LNCaP clone FGC (cell line): Measurements from ENCODE around the gene ARMC9.

Experiments used
- DNase-seq: peaks from one replicate; pipeline ENCODE4 v3.0.0-alpha.2; 2011; ENCODE audit warnings: low read depth
- H3K4me3 ChIP-seq: 2 replicates; pipeline ENCODE4 v1.5.1; 2011; ENCODE audit warnings: mild to moderate bottlenecking, low read depth, low read length, control low read depth
- TF ChIP-seq, protein P1 (sequence below): IDR thresholded peaks from 2 replicates; pipeline ENCODE4 v1.5.1; 2012; ENCODE audit warnings: mild to moderate bottlenecking; ENCODE audit not compliant: control insufficient read depth, insufficient read depth; ENCODE audit errors: extremely low read depth

The ARMC9 gene

DNA sequence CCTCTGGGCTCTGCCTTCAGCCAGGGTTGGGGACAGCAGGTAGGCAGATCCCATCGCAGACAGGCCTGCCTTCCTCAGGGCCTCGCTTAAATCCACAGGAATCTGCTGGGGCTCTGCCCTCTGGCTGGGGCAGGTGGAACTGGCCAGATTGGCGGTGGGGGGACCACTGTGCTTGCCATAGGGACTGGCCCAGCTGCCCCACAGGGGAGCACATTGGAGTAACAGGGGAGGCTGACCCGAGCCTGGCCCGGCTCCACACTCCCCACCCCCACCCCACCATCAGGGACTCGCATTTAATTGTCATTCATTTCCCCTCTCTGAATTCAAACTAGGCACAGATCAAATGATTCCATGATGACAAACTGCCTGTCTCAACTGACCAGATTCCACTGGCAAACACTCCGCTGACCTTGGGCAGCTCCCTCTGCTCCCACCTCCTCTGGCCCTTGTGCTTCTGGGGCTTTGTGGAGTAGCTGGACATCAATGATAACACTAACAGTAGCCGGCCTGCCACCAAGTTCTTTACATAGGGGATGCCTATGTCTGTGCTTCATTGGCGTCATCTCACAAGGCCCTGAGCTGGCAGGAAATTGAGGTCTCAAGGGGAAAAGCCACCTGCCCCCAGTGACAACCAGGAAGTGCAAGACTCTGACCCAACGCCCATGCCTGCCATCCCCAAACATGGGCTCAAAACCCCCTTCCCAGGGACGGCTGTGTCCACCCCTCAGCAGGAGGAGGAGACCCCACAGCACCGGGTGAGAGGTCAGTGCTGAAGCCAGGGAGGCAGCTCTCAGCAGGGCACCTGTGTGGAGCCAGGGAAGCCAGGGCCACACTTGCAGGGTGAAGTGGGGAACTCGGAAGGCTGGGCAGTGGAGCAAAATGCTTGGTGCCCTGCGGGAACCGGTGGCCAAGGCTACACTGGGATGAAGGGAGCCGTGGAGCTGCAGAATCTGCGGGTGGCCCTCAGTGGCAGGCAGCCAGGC, 195.0 kb downstream of the ARMC9 start:
- DNase-seq, result no peak
- no peak overlapping the region for H3K4me3 ChIP-seq
- TF ChIP-seq, protein P1, sequence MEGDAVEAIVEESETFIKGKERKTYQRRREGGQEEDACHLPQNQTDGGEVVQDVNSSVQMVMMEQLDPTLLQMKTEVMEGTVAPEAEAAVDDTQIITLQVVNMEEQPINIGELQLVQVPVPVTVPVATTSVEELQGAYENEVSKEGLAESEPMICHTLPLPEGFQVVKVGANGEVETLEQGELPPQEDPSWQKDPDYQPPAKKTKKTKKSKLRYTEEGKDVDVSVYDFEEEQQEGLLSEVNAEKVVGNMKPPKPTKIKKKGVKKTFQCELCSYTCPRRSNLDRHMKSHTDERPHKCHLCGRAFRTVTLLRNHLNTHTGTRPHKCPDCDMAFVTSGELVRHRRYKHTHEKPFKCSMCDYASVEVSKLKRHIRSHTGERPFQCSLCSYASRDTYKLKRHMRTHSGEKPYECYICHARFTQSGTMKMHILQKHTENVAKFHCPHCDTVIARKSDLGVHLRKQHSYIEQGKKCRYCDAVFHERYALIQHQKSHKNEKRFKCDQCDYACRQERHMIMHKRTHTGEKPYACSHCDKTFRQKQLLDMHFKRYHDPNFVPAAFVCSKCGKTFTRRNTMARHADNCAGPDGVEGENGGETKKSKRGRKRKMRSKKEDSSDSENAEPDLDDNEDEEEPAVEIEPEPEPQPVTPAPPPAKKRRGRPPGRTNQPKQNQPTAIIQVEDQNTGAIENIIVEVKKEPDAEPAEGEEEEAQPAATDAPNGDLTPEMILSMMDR, result no peak

DNA sequence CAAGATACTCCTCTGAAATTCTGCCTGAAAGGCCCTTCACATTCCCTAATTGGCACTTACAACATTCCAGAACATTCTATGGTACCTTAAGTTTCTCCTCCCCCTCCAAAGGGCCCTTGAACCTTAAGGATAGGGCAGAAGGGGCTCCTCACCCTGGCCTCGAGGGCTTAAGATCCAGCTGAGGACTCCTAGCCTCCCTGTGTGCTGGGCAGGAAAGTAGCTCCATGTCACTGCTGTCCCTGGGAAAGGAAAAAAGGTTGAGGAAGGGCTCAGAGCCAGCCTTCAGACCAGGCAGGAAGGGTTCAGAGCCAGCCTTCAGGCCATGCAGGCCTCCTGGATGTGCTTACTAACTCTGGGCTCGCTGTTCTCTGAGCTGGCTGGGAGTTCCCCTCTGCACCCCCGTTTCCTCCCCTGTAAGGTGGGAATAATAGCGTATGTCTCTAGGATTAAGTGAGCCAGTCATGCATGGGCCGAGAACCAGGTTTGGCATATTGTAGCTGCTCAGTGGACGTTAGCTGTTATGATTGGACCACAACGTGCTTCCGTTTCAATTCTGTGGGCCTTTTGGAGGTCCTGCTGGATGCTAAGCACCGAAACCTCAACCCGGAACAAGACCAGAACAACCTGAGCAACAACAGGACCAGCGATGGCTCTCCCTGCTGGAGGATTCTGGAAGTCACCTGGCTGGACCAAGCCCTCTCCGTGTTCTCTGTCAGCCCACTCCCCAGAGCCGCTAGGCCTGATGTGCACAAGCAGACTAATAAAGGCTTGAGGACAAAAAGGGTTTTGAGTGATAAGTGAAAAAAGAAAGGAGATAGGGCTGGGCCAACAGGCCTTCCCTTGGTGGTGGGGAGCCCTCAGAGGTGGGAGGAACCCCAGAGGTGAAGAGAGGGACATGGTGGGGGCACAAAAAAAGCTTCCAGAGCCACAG, 196.0 kb downstream of the ARMC9 start:
- H3K4me3 ChIP-seq, result no peak overlapping the region
- DNase-seq, result no peak
- TF ChIP-seq, protein P1, result peak; percentile 25

DNA sequence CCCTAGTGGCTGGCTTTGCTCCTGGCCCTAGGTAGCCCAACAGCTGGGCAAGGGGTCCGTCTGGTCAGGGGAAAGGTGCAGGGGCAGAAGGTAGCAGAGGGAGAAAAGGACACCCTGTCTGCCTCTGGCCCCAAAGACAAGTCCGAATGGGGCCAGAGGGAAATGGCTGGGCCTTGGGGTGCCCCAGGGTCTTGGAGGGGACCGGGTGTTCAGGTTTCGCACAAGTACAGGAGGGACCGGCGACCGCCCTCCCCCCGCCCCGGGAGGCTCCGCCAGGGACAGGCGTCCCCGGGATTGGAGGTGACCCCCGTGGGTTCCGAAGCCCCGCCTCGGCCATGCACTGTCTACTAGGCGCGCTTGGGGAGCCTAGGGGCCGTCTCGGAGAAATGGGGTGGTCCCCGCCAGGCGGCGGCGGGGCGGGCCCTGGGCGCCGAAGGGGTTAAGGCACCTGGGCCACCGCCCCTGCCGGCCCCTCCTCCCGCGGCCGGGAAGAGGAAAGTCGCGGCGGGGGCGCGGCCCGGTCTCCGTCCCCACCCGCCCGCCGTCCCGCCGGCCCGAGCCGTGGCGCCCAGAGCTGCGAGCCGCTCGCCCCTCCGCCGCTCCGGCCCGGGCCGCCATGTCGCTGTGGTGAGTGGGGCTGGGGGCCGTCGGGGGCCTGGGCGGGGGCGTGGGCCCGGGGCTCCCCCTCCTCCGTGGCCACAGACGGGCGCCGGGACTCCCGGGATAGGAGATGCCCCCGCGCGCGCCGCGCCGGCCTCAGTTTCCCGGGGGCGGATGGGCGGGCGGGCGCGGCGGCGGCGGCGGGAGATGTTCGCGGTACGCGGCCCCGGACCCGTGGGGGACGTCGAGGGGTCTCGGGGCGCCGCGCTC, 197.0 kb downstream of the ARMC9 start, which contains the start of gene B3GNT7:
Gene B3GNT7, plus strand, starts transcription at position 523 of the 870 bp plus-strand sequence. Its CDS starts 94 bp downstream, at position 617.
- DNase-seq, result no peak
- TF ChIP-seq, protein P1, result no peak
- H3K4me3 ChIP-seq, result no peak within 1 kb of the TSS

DNA sequence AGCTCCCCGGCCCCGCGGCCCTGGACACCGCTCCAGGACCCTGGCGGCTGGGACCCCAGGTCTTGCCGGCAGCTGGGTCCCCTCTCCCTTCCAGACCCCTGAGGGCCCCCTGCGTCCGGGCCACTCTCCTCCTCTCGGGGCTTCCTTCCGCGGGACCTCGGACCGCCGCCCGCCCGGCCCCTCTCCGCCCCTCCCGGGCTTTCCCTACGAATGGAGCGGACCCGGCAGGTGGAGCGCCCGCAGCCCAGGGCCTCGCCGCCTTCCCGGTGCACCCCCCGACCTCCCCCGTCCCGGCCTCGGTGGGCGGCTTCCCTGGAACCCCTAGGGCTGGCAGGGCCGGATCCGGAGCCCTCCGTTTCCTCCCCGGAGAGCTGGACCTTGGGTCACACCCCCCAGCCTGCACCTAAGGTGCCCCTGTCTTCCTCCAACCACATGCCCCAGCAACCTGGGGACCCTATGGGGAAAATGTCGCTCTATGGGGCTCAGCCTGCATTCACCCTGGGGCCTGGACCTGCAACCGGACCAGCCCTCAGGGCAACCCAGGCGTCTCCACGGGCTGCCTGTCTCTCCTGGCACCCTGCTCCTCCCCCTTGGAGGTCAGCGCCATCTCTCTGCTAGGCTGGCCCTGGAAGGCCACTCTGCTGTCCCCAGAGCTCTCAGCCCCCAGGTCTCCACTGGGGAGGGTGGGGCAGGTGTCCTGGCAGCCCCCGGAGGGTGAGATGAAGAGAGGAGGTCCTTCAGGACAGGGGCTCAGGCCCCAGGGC, 197.8 kb downstream of the ARMC9 start:
- no peak for DNase-seq
- no peak overlapping the region for H3K4me3 ChIP-seq
- TF ChIP-seq, protein P1, result no peak

DNA sequence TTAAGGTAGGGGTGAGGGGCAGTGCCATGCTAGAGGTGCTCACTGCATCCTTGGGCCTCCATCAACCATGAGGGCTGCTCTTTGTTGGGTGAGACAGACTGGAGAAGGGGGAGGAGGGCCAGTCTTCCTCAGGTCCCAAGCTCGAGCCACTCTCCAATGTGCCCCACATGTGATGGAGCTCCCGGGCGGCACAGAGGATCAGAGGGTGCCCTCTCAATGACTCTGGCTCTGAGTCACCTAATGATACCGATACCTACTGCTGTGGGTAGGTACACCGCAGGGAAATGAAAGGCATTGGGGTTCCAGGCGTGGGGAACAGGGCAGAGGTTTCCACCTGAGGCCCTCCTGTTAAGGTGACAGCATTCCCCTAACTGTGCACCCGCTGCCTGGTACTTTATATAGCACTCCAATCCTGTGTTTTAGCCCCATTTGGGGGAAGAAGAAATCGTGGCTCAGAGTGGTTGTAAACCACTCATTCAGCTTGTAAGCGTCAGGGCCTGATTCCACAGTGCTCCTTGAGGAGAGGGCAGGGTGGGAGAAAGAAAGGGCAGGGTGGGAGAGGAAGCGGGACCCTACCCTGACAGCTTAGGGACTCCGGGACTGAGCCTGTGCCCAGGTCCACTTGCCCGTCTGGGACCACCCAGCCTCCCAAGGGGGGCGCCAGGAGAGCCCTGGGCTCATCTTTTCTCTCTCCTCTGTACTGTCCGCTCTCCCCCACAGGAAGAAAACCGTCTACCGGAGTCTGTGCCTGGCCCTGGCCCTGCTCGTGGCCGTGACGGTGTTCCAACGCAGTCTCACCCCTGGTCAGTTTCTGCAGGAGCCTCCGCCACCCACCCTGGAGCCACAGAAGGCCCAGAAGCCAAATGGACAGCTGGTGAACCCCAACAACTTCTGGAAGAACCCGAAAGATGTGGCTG, 198.8 kb downstream of the ARMC9 start:
- TF ChIP-seq, protein P1, result no peak
- no peak overlapping the region for H3K4me3 ChIP-seq
- DNase-seq, result no peak
